Measurements from ENCODE around the gene CD274.
"Not testable (repeated sequence)": the region's sequence is repeated elsewhere in the genome, so short reads cannot be mapped to it uniquely, and the experiment has no call there.

The CD274 gene

GRCh38 chr9:5459289-5459829, 9.0 kb downstream of the CD274 start:
- no peak overlapping the region for H3K4me3 ChIP-seq (ENCODE audit: low read depth, low read length)

DNA sequence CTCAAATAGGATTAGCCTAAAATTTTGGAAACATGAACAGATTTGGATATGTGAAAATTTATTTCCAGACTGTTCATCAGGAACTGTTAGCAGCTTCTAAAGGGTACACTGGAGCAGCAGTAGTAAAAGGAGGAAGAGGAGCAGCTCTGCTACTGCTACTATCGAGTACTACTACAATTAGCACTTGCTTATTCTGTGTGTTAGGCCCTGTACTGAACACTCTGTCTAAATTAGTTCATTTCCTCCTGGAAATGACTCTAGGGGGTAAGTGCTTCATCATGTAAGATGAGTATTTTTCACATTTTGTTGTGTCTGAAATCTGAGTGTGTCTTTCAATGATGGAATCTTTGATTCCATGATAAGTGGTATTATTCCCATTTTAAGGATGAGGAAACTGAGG, 9.8 kb downstream of the CD274 start:
- no peak for TF ChIP-seq CTCF (IDR thresholded peaks at IDR 0.05; ENCODE audit: low read depth, low read length)

More at GRCh38 chr9:5459289-5459829, 9.0 kb downstream of the CD274 start:
- no peak for TF ChIP-seq CTCF (IDR thresholded peaks at IDR 0.05; ENCODE audit: low read depth, low read length)

GRCh38 chr9:5464831-5465330, 14.5 kb downstream of the CD274 start:
- H3K4me3 ChIP-seq (ENCODE audit: low read depth, low read length) = not testable (repeated sequence)

More for the DNA sequence above, 9.8 kb downstream of the CD274 start:
- H3K4me3 ChIP-seq (ENCODE audit: low read depth, low read length) = no peak overlapping the region

DNA sequence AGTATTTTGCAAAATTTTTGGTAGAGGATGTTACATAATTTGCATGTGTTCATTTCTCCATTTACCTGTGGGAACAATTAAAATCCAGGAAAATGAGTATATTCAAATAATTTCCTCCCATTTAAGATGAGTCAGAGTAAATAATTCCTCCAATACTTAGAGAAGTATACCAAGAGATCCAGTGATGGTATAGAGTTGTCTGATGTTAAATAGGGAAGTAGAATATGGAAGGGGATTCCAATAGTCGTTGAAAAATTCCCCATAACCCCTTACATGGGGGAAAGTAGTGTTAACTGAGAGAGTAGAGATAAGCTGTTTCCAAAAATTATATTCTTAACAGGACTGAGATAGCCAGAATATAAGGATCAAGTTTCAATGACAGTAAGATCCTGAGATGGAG, 15.7 kb downstream of the CD274 start:
- TF ChIP-seq CTCF (IDR thresholded peaks at IDR 0.05; ENCODE audit: low read depth, low read length) = no peak
- H3K4me3 ChIP-seq (ENCODE audit: low read depth, low read length) = no peak overlapping the region

GRCh38 chr9:5466766-5467165, 16.4 kb downstream of the CD274 start:
- no peak for TF ChIP-seq CTCF (IDR thresholded peaks at IDR 0.05; ENCODE audit: low read depth, low read length)

DNA sequence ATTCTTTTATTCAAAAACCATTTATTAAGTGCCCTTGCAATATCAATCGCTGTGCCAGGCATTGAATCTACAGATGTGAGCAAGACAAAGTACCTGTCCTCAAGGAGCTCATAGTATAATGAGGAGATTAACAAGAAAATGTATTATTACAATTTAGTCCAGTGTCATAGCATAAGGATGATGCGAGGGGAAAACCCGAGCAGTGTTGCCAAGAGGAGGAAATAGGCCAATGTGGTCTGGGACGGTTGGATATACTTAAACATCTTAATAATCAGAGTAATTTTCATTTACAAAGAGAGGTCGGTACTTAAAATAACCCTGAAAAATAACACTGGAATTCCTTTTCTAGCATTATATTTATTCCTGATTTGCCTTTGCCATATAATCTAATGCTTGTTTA, 18.5 kb downstream of the CD274 start:
- H3K4me3 ChIP-seq (ENCODE audit: low read depth, low read length) = no peak overlapping the region
- TF ChIP-seq CTCF (IDR thresholded peaks at IDR 0.05; ENCODE audit: low read depth, low read length) = no peak

More at GRCh38 chr9:5466766-5467165, 16.4 kb downstream of the CD274 start:
- H3K4me3 ChIP-seq (ENCODE audit: low read depth, low read length) = no peak overlapping the region

GRCh38 chr9:5470122-5470521, 19.8 kb downstream of the CD274 start:
- H3K4me3 ChIP-seq (ENCODE audit: low read depth, low read length) = no peak overlapping the region
- no peak for TF ChIP-seq CTCF (IDR thresholded peaks at IDR 0.05; ENCODE audit: low read depth, low read length)

DNA sequence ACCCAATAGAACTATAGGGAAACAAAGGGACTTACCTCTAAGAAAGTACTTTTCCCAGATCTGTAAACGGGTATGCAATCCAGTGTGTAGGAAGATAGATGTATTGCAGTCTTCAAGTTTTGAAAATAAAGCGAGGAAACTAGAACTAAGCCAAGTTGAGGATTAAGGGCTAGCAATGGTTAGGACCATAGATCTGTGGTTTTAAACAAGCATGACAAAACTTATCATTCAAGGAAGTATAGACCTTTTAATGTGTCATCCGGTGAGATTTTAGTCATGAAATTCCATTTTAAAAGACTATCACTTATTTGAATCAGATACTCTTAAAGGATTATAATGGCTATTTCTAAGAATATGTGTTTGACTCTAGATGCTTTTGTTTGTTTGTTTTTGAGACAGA, 20.5 kb downstream of the CD274 start:
- TF ChIP-seq CTCF (IDR thresholded peaks at IDR 0.05; ENCODE audit: low read depth, low read length) = no peak
- H3K4me3 ChIP-seq (ENCODE audit: low read depth, low read length) = no peak overlapping the region

DNA sequence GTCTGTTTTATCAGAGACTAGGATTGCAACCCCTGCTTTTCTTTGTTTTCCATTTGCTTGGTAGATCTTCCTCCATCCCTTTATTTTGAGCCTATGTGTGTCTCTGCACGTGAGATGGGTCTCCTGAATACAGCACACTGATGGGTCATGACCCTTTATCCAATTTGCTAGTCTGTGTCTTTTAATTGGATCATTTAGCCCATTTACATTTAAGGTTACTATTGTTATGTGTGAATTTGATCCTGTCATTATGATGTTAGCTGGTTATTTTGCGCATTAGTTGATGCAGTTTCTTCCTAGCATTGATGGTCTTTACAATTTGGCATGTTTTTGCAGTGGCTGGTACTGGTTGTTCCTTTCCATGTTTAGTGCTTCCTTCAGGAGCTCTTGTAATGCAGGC, 25.3 kb downstream of the CD274 start:
- not testable (repeated sequence) for H3K4me3 ChIP-seq (ENCODE audit: low read depth, low read length)

Measured in WI38 (cell line).